Fibroblast of villous mesenchyme (primary cell): ENCODE measurements around the gene MKX. TPM values are rescaled to one million over a fixed set of nuclear protein-coding genes. Genes with fewer than 3 reads are reported as not detected.

ENCODE experiments used
- DNase-seq: peaks from one replicate; pipeline ENCODE4 v3.0.0-alpha.2; 2010; ENCODE audit warnings: low read depth
- H3K4me3 ChIP-seq: 2 replicates; pipeline ENCODE4 v1.5.1; 2011; ENCODE audit warnings: low read depth, mild to moderate bottlenecking, low read length
- CTCF ChIP-seq: IDR thresholded peaks from 2 replicates; pipeline ENCODE4 v1.5.1; 2012; ENCODE audit warnings: low read depth, mild to moderate bottlenecking, low read length; ENCODE audit not compliant: insufficient read depth
- total RNA-seq: library from RNA; depleted of rRNA; stranded (reverse); fragments of >200 nt; gene quantifications from 2 replicates; pipeline ENCODE4 v1.2.3, GENCODE V29; 2012

The MKX gene
- total RNA-seq, 1 donor = 6.9 TPM

GRCh38 chr10:27678166-27678565, 67.5 kb downstream of the MKX start:
- no peak for TF ChIP-seq CTCF
- H3K4me3 ChIP-seq = no peak overlapping the region
- DNase-seq = no peak

GRCh38 chr10:27673065-27673464, 72.6 kb downstream of the MKX start:
- DNase-seq = no peak
- H3K4me3 ChIP-seq = no peak overlapping the region
- no peak for TF ChIP-seq CTCF

- no peak for TF ChIP-seq CTCF
- no peak for DNase-seq
- no peak overlapping the region for H3K4me3 ChIP-seq
Observed at GRCh38 chr10:27671821-27672220, 73.8 kb downstream of the MKX start.

GRCh38 chr10:27664461-27664860, 81.2 kb downstream of the MKX start:
- TF ChIP-seq CTCF = no peak
- DNase-seq = no peak
- H3K4me3 ChIP-seq = no peak overlapping the region

DNA sequence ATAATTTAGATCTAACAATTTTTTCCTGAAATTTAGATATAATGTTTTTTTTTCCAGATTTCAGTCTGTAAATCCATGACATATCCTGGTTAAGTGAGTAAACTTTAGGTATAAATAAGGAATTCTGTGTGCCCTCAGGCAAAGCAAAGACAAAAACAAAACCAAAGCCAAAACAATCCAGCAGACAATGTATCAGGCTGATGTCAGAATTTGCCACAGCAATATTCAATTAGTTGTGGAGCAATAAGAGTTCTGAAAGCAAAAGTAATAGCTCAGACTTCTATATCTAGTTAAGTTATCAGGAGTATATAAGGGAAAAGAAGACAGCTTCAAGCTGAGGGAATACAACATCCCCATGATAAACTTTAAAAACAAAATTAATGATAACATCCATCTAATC, 82.0 kb downstream of the MKX start:
- no peak for TF ChIP-seq CTCF
- no peak overlapping the region for H3K4me3 ChIP-seq
- no peak for DNase-seq

DNA sequence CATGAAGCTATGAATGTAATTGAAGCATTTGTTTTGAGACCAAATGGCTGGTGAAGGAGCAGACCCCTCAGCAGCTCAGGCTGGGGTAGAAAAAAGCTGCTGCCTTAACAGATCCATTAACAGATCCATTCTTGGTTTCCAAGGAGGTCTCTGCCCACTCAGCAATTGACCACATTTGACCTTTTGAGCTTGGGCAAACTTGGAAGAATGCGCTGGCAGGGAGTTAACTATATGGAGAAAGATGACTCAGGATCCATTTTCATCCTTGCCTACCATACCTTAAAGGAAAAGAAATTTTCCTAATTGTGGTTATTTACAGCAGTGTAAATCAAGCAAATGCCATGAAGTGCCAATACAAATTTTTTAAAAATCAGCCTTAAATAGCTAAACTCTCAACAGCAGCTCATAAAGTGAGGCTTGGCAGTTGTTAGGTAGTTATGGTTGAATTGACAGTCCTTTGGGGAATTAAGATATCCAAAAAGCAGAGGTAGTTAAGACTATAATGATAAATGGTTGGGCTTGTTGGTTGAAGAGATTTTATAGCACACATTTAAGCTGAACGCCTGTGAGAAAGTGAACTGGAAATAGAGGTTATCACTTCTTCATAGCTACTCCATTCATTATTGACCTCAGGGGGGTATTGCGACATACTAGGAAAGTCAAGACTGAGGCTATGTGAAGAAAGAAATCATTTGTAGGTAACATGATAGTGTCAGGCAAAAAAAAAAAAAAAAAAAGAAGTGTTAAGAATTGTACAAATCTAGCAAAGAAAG, 83.9 kb downstream of the MKX start:
- DNase-seq = no peak
- no peak overlapping the region for H3K4me3 ChIP-seq
- TF ChIP-seq CTCF = no peak

DNA sequence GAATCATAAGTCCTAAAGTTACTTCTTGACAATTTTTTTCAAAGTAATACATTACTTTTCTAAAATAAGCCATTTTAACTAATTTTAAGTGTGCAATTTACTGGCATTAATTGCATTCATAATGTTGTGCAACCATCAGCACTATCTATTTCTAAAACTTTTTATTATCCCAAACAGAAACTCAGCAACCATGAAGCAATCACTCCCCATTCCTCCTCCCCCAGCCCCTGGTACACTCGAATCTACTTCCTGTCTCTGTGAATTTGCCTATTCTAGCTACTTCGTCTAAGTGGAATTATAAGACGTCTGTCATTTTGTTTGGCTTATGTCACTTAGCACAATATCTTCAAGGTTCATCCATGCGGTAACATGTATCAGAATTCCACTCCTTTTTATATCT, 84.9 kb downstream of the MKX start:
- no peak for DNase-seq

More for the DNA sequence above, 84.9 kb downstream of the MKX start:
- no peak for TF ChIP-seq CTCF
- H3K4me3 ChIP-seq = no peak overlapping the region
